ENCODE results near the gene RCE1.

Gene RCE1

GRCh38 chr11:66867425-66868040, 24.3 kb downstream of the RCE1 start:
- H3K4me1 ChIP-seq (ENCODE audit: insufficient read depth, low read length), result no peaks in the 10 kb centered on the region
- H3K36me3 ChIP-seq (ENCODE audit: insufficient read depth, low read length), result no peaks in the 10 kb centered on the region
- no peak overlapping the region for H3K27ac ChIP-seq (ENCODE audit: low read depth, low read length)
- no peaks in the 10 kb centered on the region for H3K9me3 ChIP-seq (ENCODE audit: low read length)
- no peaks in the 10 kb centered on the region for H3K27me3 ChIP-seq (ENCODE audit: control insufficient read depth in 1 of 2, insufficient read depth in 2 of 2, low read length in 2 of 2)
- H3K9ac ChIP-seq (ENCODE audit: low read length), result no peak overlapping the region
- H3K4me3 ChIP-seq (ENCODE audit: low read depth in 1 of 2, low read length in 2 of 2), result no peak overlapping the region

- Histone ChIP-seq H3K4me3 (ENCODE audit: low read depth in 1 of 2, low read length in 2 of 2) (no peak overlapping the region), H3K27ac (ENCODE audit: low read depth, low read length) (no peak overlapping the region), H3K9me3 (ENCODE audit: low read length) (no peaks in the 10 kb centered on the region), H3K36me3 (ENCODE audit: insufficient read depth, low read length) (no peaks in the 10 kb centered on the region), H3K9ac (ENCODE audit: low read length) (no peak overlapping the region), H3K4me1 (ENCODE audit: insufficient read depth, low read length) (no peaks in the 10 kb centered on the region), H3K27me3 (ENCODE audit: control insufficient read depth in 1 of 2, insufficient read depth in 2 of 2, low read length in 2 of 2) (no peaks in the 10 kb centered on the region)
Observed at GRCh38 chr11:66868082-66868725, 25.0 kb downstream of the RCE1 start.

- H3K4me3 ChIP-seq (ENCODE audit: low read depth in 1 of 2, low read length in 2 of 2), result no peak overlapping the region
- no peaks in the 10 kb centered on the region for H3K9me3 ChIP-seq (ENCODE audit: low read length)
- no peaks in the 10 kb centered on the region for H3K36me3 ChIP-seq (ENCODE audit: insufficient read depth, low read length)
- H3K27me3 ChIP-seq (ENCODE audit: control insufficient read depth in 1 of 2, insufficient read depth in 2 of 2, low read length in 2 of 2), result no peaks in the 10 kb centered on the region
- H3K4me1 ChIP-seq (ENCODE audit: insufficient read depth, low read length), result no peaks in the 10 kb centered on the region
- H3K27ac ChIP-seq (ENCODE audit: low read depth, low read length), result no peak overlapping the region
- no peak overlapping the region for H3K9ac ChIP-seq (ENCODE audit: low read length)
Observed at GRCh38 chr11:66868726-66869566, 25.7 kb downstream of the RCE1 start.

GRCh38 chr11:66869567-66869870, 26.3 kb downstream of the RCE1 start:
- no peak overlapping the region for H3K4me3 ChIP-seq (ENCODE audit: low read depth in 1 of 2, low read length in 2 of 2)
- H3K27me3 ChIP-seq (ENCODE audit: control insufficient read depth in 1 of 2, insufficient read depth in 2 of 2, low read length in 2 of 2), result no peaks in the 10 kb centered on the region
- H3K9me3 ChIP-seq (ENCODE audit: low read length), result no peaks in the 10 kb centered on the region
- H3K27ac ChIP-seq (ENCODE audit: low read depth, low read length), result no peak overlapping the region
- no peaks in the 10 kb centered on the region for H3K36me3 ChIP-seq (ENCODE audit: insufficient read depth, low read length)
- no peaks in the 10 kb centered on the region for H3K4me1 ChIP-seq (ENCODE audit: insufficient read depth, low read length)
- H3K9ac ChIP-seq (ENCODE audit: low read length), result no peak overlapping the region

GRCh38 chr11:66870131-66870530, 26.9 kb downstream of the RCE1 start:
- no peak overlapping the region for H3K27ac ChIP-seq (ENCODE audit: low read depth, low read length)
- no peaks in the 10 kb centered on the region for H3K9me3 ChIP-seq (ENCODE audit: low read length)
- H3K36me3 ChIP-seq (ENCODE audit: insufficient read depth, low read length), result no peaks in the 10 kb centered on the region
- H3K27me3 ChIP-seq (ENCODE audit: control insufficient read depth in 1 of 2, insufficient read depth in 2 of 2, low read length in 2 of 2), result no peaks in the 10 kb centered on the region
- no peak overlapping the region for H3K9ac ChIP-seq (ENCODE audit: low read length)
- H3K4me3 ChIP-seq (ENCODE audit: low read depth in 1 of 2, low read length in 2 of 2), result no peak overlapping the region
- H3K4me1 ChIP-seq (ENCODE audit: insufficient read depth, low read length), result no peaks in the 10 kb centered on the region

- no peak overlapping the region for H3K27ac ChIP-seq (ENCODE audit: low read depth, low read length)
- no peak overlapping the region for H3K9ac ChIP-seq (ENCODE audit: low read length)
- no peaks in the 10 kb centered on the region for H3K36me3 ChIP-seq (ENCODE audit: insufficient read depth, low read length)
- no peak overlapping the region for H3K4me3 ChIP-seq (ENCODE audit: low read depth in 1 of 2, low read length in 2 of 2)
- H3K9me3 ChIP-seq (ENCODE audit: low read length), result no peaks in the 10 kb centered on the region
- H3K4me1 ChIP-seq (ENCODE audit: insufficient read depth, low read length), result no peaks in the 10 kb centered on the region
- no peaks in the 10 kb centered on the region for H3K27me3 ChIP-seq (ENCODE audit: control insufficient read depth in 1 of 2, insufficient read depth in 2 of 2, low read length in 2 of 2)
Observed at GRCh38 chr11:66870616-66871520, 27.6 kb downstream of the RCE1 start.

- Histone ChIP-seq H3K4me1 (ENCODE audit: insufficient read depth, low read length) (no peaks in the 10 kb centered on the region), H3K9me3 (ENCODE audit: low read length) (no peaks in the 10 kb centered on the region), H3K9ac (ENCODE audit: low read length) (no peak overlapping the region), H3K36me3 (ENCODE audit: insufficient read depth, low read length) (no peaks in the 10 kb centered on the region), H3K4me3 (ENCODE audit: low read depth in 1 of 2, low read length in 2 of 2) (no peak overlapping the region), H3K27me3 (ENCODE audit: control insufficient read depth in 1 of 2, insufficient read depth in 2 of 2, low read length in 2 of 2) (no peaks in the 10 kb centered on the region), H3K27ac (ENCODE audit: low read depth, low read length) (no peak overlapping the region)
Observed at GRCh38 chr11:66871521-66871901, 28.3 kb downstream of the RCE1 start.

GRCh38 chr11:66874232-66874631, 31.0 kb downstream of the RCE1 start:
- Histone ChIP-seq H3K4me1 (ENCODE audit: insufficient read depth, low read length) (no peaks in the 10 kb centered on the region), H3K27me3 (ENCODE audit: control insufficient read depth in 1 of 2, insufficient read depth in 2 of 2, low read length in 2 of 2) (no peaks in the 10 kb centered on the region), H3K9ac (ENCODE audit: low read length) (no peak overlapping the region), H3K36me3 (ENCODE audit: insufficient read depth, low read length) (no peaks in the 10 kb centered on the region), H3K4me3 (ENCODE audit: low read depth in 1 of 2, low read length in 2 of 2) (no peak overlapping the region), H3K9me3 (ENCODE audit: low read length) (no peaks in the 10 kb centered on the region), H3K27ac (ENCODE audit: low read depth, low read length) (no peak overlapping the region)

- Histone ChIP-seq H3K9me3 (ENCODE audit: low read length) (no peaks in the 10 kb centered on the region), H3K27ac (ENCODE audit: low read depth, low read length) (no peak overlapping the region), H3K9ac (ENCODE audit: low read length) (no peak overlapping the region), H3K27me3 (ENCODE audit: control insufficient read depth in 1 of 2, insufficient read depth in 2 of 2, low read length in 2 of 2) (no peaks in the 10 kb centered on the region), H3K4me1 (ENCODE audit: insufficient read depth, low read length) (no peaks in the 10 kb centered on the region), H3K4me3 (ENCODE audit: low read depth in 1 of 2, low read length in 2 of 2) (no peak overlapping the region), H3K36me3 (ENCODE audit: insufficient read depth, low read length) (no peaks in the 10 kb centered on the region)
Observed at GRCh38 chr11:66875378-66875777, 32.1 kb downstream of the RCE1 start.

- no peak overlapping the region for H3K27ac ChIP-seq (ENCODE audit: low read depth, low read length)
Observed at GRCh38 chr11:66877588-66878385, 34.5 kb downstream of the RCE1 start.

More at GRCh38 chr11:66877588-66878385, 34.5 kb downstream of the RCE1 start:
- H3K36me3 ChIP-seq (ENCODE audit: insufficient read depth, low read length), result no peaks in the 10 kb centered on the region
- H3K27me3 ChIP-seq (ENCODE audit: control insufficient read depth in 1 of 2, insufficient read depth in 2 of 2, low read length in 2 of 2), result no peaks in the 10 kb centered on the region
- peaks cover 2% of the 10 kb centered on the region for H3K4me1 ChIP-seq (ENCODE audit: insufficient read depth, low read length)
- H3K9me3 ChIP-seq (ENCODE audit: low read length), result no peaks in the 10 kb centered on the region
- no peak overlapping the region for H3K4me3 ChIP-seq (ENCODE audit: low read depth in 1 of 2, low read length in 2 of 2)
- no peak overlapping the region for H3K9ac ChIP-seq (ENCODE audit: low read length)
